Panc1 (cell line): ENCODE results near the gene DTWD1.

Experiments
- POLR2AphosphoS5 ChIP-seq: IDR thresholded peaks from 2 replicates; pipeline ENCODE4 v1.6.1; 2012; ENCODE audit warnings: mild to moderate bottlenecking, low read depth, low read length, moderate library complexity
- REST ChIP-seq, 2 experiments: IDR thresholded peaks; 2 replicates each; pipeline ENCODE4 v1.6.1; 2011 to 2012; ENCODE audit warnings: low read depth in 2 of 2, control low read depth in 1 of 2, low read length in 1 of 2, mild to moderate bottlenecking in 1 of 2, moderate library complexity in 1 of 2; ENCODE audit not compliant: insufficient read depth in 1 of 2
- TF ChIP-seq, protein P1 (sequence below): fragments of 450-650 bp; IDR thresholded peaks from 2 replicates; pipeline ENCODE4 v1.5.1; 2017; ENCODE audit warnings: mild to moderate bottlenecking

DNA sequence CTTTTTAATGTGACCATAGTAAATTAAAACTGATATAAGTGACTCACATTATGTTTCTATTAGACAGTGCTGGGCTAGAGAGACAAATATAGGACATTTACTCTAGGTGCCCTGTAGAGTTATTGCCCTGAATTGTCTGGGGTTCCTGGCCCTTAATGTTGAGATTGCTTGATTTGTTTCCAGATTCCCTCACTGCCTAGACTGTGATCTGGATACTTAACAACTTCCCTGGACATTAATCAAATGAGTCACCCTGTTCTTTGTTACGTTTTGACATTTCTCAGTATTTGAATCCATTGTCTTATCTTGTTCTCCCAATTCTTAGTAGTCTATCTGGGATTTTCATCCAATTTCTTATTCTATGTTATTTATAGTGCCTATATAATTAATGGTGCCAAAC lies 65.8 kb downstream of the DTWD1 start:
- TF ChIP-seq, protein P1, sequence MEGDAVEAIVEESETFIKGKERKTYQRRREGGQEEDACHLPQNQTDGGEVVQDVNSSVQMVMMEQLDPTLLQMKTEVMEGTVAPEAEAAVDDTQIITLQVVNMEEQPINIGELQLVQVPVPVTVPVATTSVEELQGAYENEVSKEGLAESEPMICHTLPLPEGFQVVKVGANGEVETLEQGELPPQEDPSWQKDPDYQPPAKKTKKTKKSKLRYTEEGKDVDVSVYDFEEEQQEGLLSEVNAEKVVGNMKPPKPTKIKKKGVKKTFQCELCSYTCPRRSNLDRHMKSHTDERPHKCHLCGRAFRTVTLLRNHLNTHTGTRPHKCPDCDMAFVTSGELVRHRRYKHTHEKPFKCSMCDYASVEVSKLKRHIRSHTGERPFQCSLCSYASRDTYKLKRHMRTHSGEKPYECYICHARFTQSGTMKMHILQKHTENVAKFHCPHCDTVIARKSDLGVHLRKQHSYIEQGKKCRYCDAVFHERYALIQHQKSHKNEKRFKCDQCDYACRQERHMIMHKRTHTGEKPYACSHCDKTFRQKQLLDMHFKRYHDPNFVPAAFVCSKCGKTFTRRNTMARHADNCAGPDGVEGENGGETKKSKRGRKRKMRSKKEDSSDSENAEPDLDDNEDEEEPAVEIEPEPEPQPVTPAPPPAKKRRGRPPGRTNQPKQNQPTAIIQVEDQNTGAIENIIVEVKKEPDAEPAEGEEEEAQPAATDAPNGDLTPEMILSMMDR: no peak
- no peak for TF ChIP-seq REST (IDR thresholded peaks at IDR 0.05; ENCODE audit: insufficient read depth in 1 of 2, low read depth in 2 of 2, low read length in 1 of 2)
- TF ChIP-seq POLR2AphosphoS5: no peak
